ENCODE results near the gene VWA3B.

- no peak for TF ChIP-seq CTCF (IDR thresholded peaks at IDR 0.05)
- TF ChIP-seq POLR2A (IDR thresholded peaks at IDR 0.05), result no peak
Measured at GRCh38 chr2:98299211-98299905, 212.4 kb downstream of the VWA3B start.

All from body of pancreas (tissue), 4 donors.